ENCODE measurements around the gene KCTD11.
"Not testable (repeated sequence)": the region's sequence is repeated elsewhere in the genome, so short reads cannot be mapped to it uniquely, and the experiment has no call there.

The KCTD11 gene

GRCh38 chr17:7346761-7347614 is 5.0 kb upstream of the KCTD11 start:
- DNase-seq, result no peak

GRCh38 chr17:7347630-7348477 is 4.1 kb upstream of the KCTD11 start:
- no peak for DNase-seq

- DNase-seq, result no peak
Observed at GRCh38 chr17:7348478-7349242, 3.3 kb upstream of the KCTD11 start.

GRCh38 chr17:7352503-7352889 is 534 bp downstream of the KCTD11 start:
- DNase-seq, result no peak

GRCh38 chr17:7352910-7353635 is 1.1 kb downstream of the KCTD11 start:
- DNase-seq, result no peak

GRCh38 chr17:7354262-7354843 is 2.4 kb downstream of the KCTD11 start:
- DNase-seq, result no peak

GRCh38 chr17:7355053-7355452 is 3.1 kb downstream of the KCTD11 start, which contains the start of gene TMEM95:
Gene TMEM95, plus strand, starts transcription at chr17:7355156. Its CDS starts 49 bp downstream, at chr17:7355205.
- DNase-seq, result no peak

GRCh38 chr17:7355573-7355972 is 3.6 kb downstream of the KCTD11 start:
- DNase-seq, result no peak

- peak; percentile 83 for DNase-seq
Observed at GRCh38 chr17:7356072-7356549, 4.1 kb downstream of the KCTD11 start.

- DNase-seq, result peak; percentile 32
Observed at GRCh38 chr17:7356756-7357155, 4.8 kb downstream of the KCTD11 start.

GRCh38 chr17:7357381-7357780 is 5.4 kb downstream of the KCTD11 start:
- no peak for DNase-seq

- DNase-seq, result no peak
Observed at GRCh38 chr17:7361906-7362305, 9.9 kb downstream of the KCTD11 start.

GRCh38 chr17:7363311-7363710 is 11.3 kb downstream of the KCTD11 start:
- no peak for DNase-seq

- not testable (repeated sequence) for DNase-seq
Observed at GRCh38 chr17:7365963-7366362, 14.0 kb downstream of the KCTD11 start.

GRCh38 chr17:7367083-7367482 is 15.1 kb downstream of the KCTD11 start:
- no peak for DNase-seq

- DNase-seq, result no peak
Observed at GRCh38 chr17:7367918-7368598, 16.1 kb downstream of the KCTD11 start.

GRCh38 chr17:7368599-7368994 is 16.6 kb downstream of the KCTD11 start:
- DNase-seq, result not testable (repeated sequence)

GRCh38 chr17:7369825-7370224 is 17.9 kb downstream of the KCTD11 start:
- DNase-seq, result no peak

- no peak for DNase-seq
Observed at GRCh38 chr17:7370853-7371252, 18.9 kb downstream of the KCTD11 start.

GRCh38 chr17:7374353-7374752 is 22.4 kb downstream of the KCTD11 start:
- DNase-seq, result no peak

GRCh38 chr17:7379134-7379533 is 27.2 kb downstream of the KCTD11 start:
- no peak for DNase-seq

All from left hindlimb (tissue), 1 donor.